Measurements from ENCODE around the gene MIB1.

DNA sequence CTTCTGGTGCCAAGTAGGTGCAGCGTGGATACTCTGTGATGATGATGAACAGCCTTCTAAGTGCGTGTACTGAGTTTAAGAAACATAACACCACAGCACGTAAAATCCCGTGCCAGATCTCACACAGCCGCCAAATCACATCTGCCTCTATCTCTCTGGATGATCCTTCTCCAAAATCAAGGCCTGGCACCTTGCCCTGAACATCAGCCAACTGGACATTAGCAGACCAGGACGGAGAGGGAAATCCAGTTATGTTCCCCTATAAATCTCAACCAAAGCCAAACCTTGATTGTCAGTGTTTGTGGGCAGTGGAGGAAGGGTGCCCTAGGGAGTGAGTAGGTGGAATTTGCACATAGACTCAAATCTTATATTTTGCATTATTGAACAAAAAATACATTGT is 164.3 kb downstream of the MIB1 start:
- TF ChIP-seq, protein P1, sequence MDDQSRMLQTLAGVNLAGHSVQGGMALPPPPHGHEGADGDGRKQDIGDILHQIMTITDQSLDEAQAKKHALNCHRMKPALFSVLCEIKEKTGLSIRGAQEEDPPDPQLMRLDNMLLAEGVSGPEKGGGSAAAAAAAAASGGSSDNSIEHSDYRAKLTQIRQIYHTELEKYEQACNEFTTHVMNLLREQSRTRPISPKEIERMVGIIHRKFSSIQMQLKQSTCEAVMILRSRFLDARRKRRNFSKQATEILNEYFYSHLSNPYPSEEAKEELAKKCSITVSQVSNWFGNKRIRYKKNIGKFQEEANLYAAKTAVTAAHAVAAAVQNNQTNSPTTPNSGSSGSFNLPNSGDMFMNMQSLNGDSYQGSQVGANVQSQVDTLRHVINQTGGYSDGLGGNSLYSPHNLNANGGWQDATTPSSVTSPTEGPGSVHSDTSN (IDR thresholded peaks at IDR 0.05), result no peak
- TF ChIP-seq POLR2AphosphoS5 (IDR thresholded peaks at IDR 0.05; ENCODE audit: low read depth, low read length), result no peak
- TF ChIP-seq, protein P2, sequence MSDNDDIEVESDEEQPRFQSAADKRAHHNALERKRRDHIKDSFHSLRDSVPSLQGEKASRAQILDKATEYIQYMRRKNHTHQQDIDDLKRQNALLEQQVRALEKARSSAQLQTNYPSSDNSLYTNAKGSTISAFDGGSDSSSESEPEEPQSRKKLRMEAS (IDR thresholded peaks at IDR 0.05; ENCODE audit: low read depth), result no peak
